H9 (cell line): Measurements from ENCODE around the gene SYNGAP1. TPM values are rescaled to one million over a fixed set of nuclear protein-coding genes. Genes with fewer than 3 reads are reported as not detected.

Experiments used
- DNase-seq: peaks from one replicate; pipeline ENCODE4 v3.0.0-alpha.2; 2017
- H2AFZ ChIP-seq: one replicate; pipeline ENCODE4 v1.6.1; 2013; ENCODE audit warnings: mild to moderate bottlenecking, low read length, control low read depth, moderate library complexity
- H2AK5ac ChIP-seq: 2 replicates; pipeline ENCODE4 v1.6.1; 2013; ENCODE audit warnings: low read length, control low read depth, mixed read lengths; ENCODE audit not compliant: insufficient read length
- H2BK120ac ChIP-seq: one replicate; pipeline ENCODE4 v1.6.1; 2013; ENCODE audit warnings: low read depth, mild to moderate bottlenecking, low read length, control low read depth, inconsistent platforms; ENCODE audit not compliant: poor library complexity, severe bottlenecking
- H2BK12ac ChIP-seq: 2 replicates; pipeline ENCODE4 v1.6.1; 2013; ENCODE audit warnings: low read length, control low read depth, mixed read lengths, low read depth; ENCODE audit not compliant: insufficient read length
- H2BK15ac ChIP-seq: 2 replicates; pipeline ENCODE4 v1.6.1; 2013; ENCODE audit warnings: low read depth, low read length, control low read depth
- H2BK20ac ChIP-seq: one replicate; pipeline ENCODE4 v1.6.1; 2013; ENCODE audit warnings: low read depth, mild to moderate bottlenecking, low read length, control low read depth, inconsistent platforms; ENCODE audit not compliant: poor library complexity, severe bottlenecking
- H2BK5ac ChIP-seq: 2 replicates; pipeline ENCODE4 v1.6.1; 2013; ENCODE audit warnings: low read length, control low read depth, mixed read lengths; ENCODE audit not compliant: insufficient read length
- H3K14ac ChIP-seq: 2 replicates; pipeline ENCODE4 v1.6.1; 2013; ENCODE audit warnings: low read length, control low read depth; ENCODE audit not compliant: insufficient read depth
- H3K18ac ChIP-seq: 2 replicates; pipeline ENCODE4 v1.6.1; 2013; ENCODE audit warnings: low read depth, mild to moderate bottlenecking, mixed read lengths, low read length, control low read depth; ENCODE audit not compliant: insufficient read length
- H3K23ac ChIP-seq: 2 replicates; pipeline ENCODE4 v1.6.1; 2013; ENCODE audit warnings: low read length, control low read depth, mixed read lengths, low read depth; ENCODE audit not compliant: insufficient read length
- H3K23me2 ChIP-seq: 2 replicates; pipeline ENCODE4 v1.6.1; 2013; ENCODE audit warnings: low read depth, mild to moderate bottlenecking, mixed read lengths, low read length, control low read depth; ENCODE audit not compliant: insufficient read length, poor library complexity, severe bottlenecking
- H3K27ac ChIP-seq: 2 replicates; pipeline ENCODE4 v1.5.1; 2013; ENCODE audit warnings: low read length, control low read depth, mixed read lengths, low read depth; ENCODE audit not compliant: insufficient read length
- H3K27me3 ChIP-seq: 2 replicates; pipeline ENCODE4 v1.6.1; 2013; ENCODE audit warnings: low read length, control low read depth, inconsistent platforms; ENCODE audit not compliant: insufficient read depth
- H3K4ac ChIP-seq: 2 replicates; pipeline ENCODE4 v1.6.1; 2013; ENCODE audit warnings: low read depth, mild to moderate bottlenecking, control low read depth, inconsistent platforms, low read length, moderate library complexity
- H3K4me1 ChIP-seq: 2 replicates; pipeline ENCODE4 v1.6.1; 2013; ENCODE audit warnings: low read length, control low read depth, inconsistent platforms; ENCODE audit not compliant: insufficient read depth
- H3K4me2 ChIP-seq: 2 replicates; pipeline ENCODE4 v1.6.1; 2013; ENCODE audit warnings: low read length, control low read depth, mixed read lengths; ENCODE audit not compliant: insufficient read length, insufficient read depth
- H3K56ac ChIP-seq: 2 replicates; pipeline ENCODE4 v1.6.1; 2013; ENCODE audit warnings: low read depth, mild to moderate bottlenecking, mixed read lengths, low read length, control low read depth; ENCODE audit not compliant: insufficient read length
- H3K79me1 ChIP-seq: 2 replicates; pipeline ENCODE4 v1.6.1; 2013; ENCODE audit warnings: low read depth, mild to moderate bottlenecking, moderate library complexity, low read length, control low read depth, inconsistent platforms; ENCODE audit not compliant: insufficient read depth, poor library complexity, severe bottlenecking
- H3K79me2 ChIP-seq: 2 replicates; pipeline ENCODE4 v1.6.1; 2013; ENCODE audit warnings: low read length, control low read depth, inconsistent platforms; ENCODE audit not compliant: insufficient read depth
- H3K9ac ChIP-seq: 2 replicates; pipeline ENCODE4 v1.6.1; 2013; ENCODE audit warnings: low read length, control low read depth, mixed read lengths; ENCODE audit not compliant: insufficient read length; ENCODE audit errors: extremely low read depth
- H3K9me3 ChIP-seq: one replicate; pipeline ENCODE4 v1.6.1; 2013; ENCODE audit warnings: low read depth, low read length, inconsistent platforms; ENCODE audit not compliant: control insufficient read depth
- H3T11ph ChIP-seq: one replicate; pipeline ENCODE4 v1.6.1; 2013; ENCODE audit warnings: mild to moderate bottlenecking, low read length, control low read depth, inconsistent platforms
- H4K20me1 ChIP-seq: one replicate; pipeline ENCODE4 v1.6.1; 2013; ENCODE audit not compliant: control insufficient read depth, insufficient read length, insufficient read depth
- H4K5ac ChIP-seq: 2 replicates; pipeline ENCODE4 v1.6.1; 2013; ENCODE audit warnings: low read depth, mild to moderate bottlenecking, mixed read lengths, low read length, control low read depth; ENCODE audit not compliant: insufficient read length
- H4K8ac ChIP-seq: replicated peaks from 2 replicates; pipeline ENCODE4 v1.6.1; 2013; ENCODE audit warnings: low read length, control low read depth, mixed read lengths, low read depth; ENCODE audit not compliant: insufficient read length
- H4K91ac ChIP-seq: 2 replicates; pipeline ENCODE4 v1.6.1; 2013; ENCODE audit warnings: low read depth, mild to moderate bottlenecking, moderate library complexity, mixed read lengths, low read length, control low read depth; ENCODE audit not compliant: insufficient read length
- H3K27ac Mint-ChIP-seq, 3 experiments: 2 replicates in 2 of 3; 3 replicates in 1 of 3; pipeline ENCODE4 v1.8.0; 2020 to 2021; ENCODE audit warnings: mixed read lengths in 3 of 3, mild to moderate bottlenecking in 1 of 3, moderate library complexity in 1 of 3
- H3K27me3 Mint-ChIP-seq: 2 replicates; pipeline ENCODE4 v1.8.0; 2021; ENCODE audit warnings: low read depth, mild to moderate bottlenecking, moderate library complexity, mixed read lengths
- H3K36me3 Mint-ChIP-seq, 3 experiments: 2 replicates in 2 of 3; 3 replicates in 1 of 3; pipeline ENCODE4 v1.8.0; 2020 to 2021; ENCODE audit warnings: low read depth in 3 of 3, mixed read lengths in 3 of 3; ENCODE audit not compliant: insufficient read depth in 1 of 3
- H3K4me1 Mint-ChIP-seq, 2 experiments: 2 replicates each; pipeline ENCODE4 v1.8.0; 2020; ENCODE audit warnings: mixed read lengths in 2 of 2
- H3K4me3 Mint-ChIP-seq, 2 experiments: 2 replicates in 1 of 2; 3 replicates in 1 of 2; pipeline ENCODE4 v1.8.0; 2020 to 2021; ENCODE audit warnings: mild to moderate bottlenecking in 2 of 2, mixed read lengths in 2 of 2, moderate library complexity in 1 of 2
- H3K9me3 Mint-ChIP-seq, 2 experiments: 2 replicates in 1 of 2; 3 replicates in 1 of 2; pipeline ENCODE4 v1.8.0; 2020; ENCODE audit warnings: mild to moderate bottlenecking in 2 of 2, mixed read lengths in 2 of 2, moderate library complexity in 1 of 2
- microRNA-seq: library from miRNA; unstranded; fragments of <30 nt; microRNA quantifications from one replicate; pipeline ENCODE4, GENCODE V29; 2020; ENCODE audit warnings: borderline microRNAs expressed
- total RNA-seq: library from RNA; stranded (reverse); gene quantifications from 2 replicates; pipeline ENCODE4 v1.2.1, GENCODE V29; 2021
- TF ChIP-seq, protein P1 (sequence below): fragments of 200-600 bp; sonication (generic); conservative IDR thresholded peaks from 3 replicates; pipeline ENCODE4 v1.8.0; 2021; ENCODE audit warnings: antibody characterized with exemption, mild to moderate bottlenecking

SYNGAP1 gene
- total RNA-seq, 1 experiment from 2014 or later, result 121 TPM

- Mint-ChIP-seq H3K4me3 (no peak overlapping the region), H3K27ac (no peak overlapping the region), H3K9me3 (peaks cover 19 to 22% of the 10 kb centered on the region in 2 experiments), H3K4me1 (peaks cover 14 to 15% of the 10 kb centered on the region in 2 experiments), H3K36me3 (no peaks in the 10 kb centered on the region; a peak in 2 of 7 replicates), H3K27me3 (peaks cover 7% of the 10 kb centered on the region)
- Histone ChIP-seq H3K9ac (no peak overlapping the region), H3T11ph (no peak overlapping the region), H3K4me2 (no peak overlapping the region), H2BK5ac (no peak overlapping the region), H3K56ac (no peak overlapping the region), H4K8ac (no peak overlapping the region), H3K4ac (no peak overlapping the region), H2AFZ (no peak overlapping the region), H2BK120ac (no peak overlapping the region), H2BK15ac (no peak overlapping the region), H2BK20ac (no peak overlapping the region), H3K79me2 (no peaks in the 10 kb centered on the region), H4K5ac (no peak overlapping the region), H3K23me2 (no peaks in the 10 kb centered on the region), H3K4me1 (no peaks in the 10 kb centered on the region), H3K9me3 (no peaks in the 10 kb centered on the region), H3K14ac (no peak overlapping the region), H2AK5ac (no peak overlapping the region), H3K18ac (no peak overlapping the region), H4K20me1 (no peaks in the 10 kb centered on the region), H3K27ac (no peak overlapping the region), H3K79me1 (no peaks in the 10 kb centered on the region), H3K27me3 (no peaks in the 10 kb centered on the region), H2BK12ac (no peak overlapping the region), H3K23ac (no peak overlapping the region), H4K91ac (no peak overlapping the region)
- no peak for DNase-seq
- TF ChIP-seq, protein P1, sequence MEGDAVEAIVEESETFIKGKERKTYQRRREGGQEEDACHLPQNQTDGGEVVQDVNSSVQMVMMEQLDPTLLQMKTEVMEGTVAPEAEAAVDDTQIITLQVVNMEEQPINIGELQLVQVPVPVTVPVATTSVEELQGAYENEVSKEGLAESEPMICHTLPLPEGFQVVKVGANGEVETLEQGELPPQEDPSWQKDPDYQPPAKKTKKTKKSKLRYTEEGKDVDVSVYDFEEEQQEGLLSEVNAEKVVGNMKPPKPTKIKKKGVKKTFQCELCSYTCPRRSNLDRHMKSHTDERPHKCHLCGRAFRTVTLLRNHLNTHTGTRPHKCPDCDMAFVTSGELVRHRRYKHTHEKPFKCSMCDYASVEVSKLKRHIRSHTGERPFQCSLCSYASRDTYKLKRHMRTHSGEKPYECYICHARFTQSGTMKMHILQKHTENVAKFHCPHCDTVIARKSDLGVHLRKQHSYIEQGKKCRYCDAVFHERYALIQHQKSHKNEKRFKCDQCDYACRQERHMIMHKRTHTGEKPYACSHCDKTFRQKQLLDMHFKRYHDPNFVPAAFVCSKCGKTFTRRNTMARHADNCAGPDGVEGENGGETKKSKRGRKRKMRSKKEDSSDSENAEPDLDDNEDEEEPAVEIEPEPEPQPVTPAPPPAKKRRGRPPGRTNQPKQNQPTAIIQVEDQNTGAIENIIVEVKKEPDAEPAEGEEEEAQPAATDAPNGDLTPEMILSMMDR, result no peak
These were observed 84.6 kb downstream of the SYNGAP1 start for GRCh38 chr6:33504486-33504885.

Small RNA genes within 50 kb of the gene (microRNA-seq; reads per million reads assigned to microRNA genes)
- gene MIR5004, result not detected

Other genes starting within 250 kb of the SYNGAP1 start
- gene COL11A2, start 227.6 kb upstream of the SYNGAP1 start, total RNA-seq, result 2.0 and 2.3 TPM in 2 replicates
- 14.8 and 16.8 TPM in 2 replicates for gene RXRB, start 219.4 kb upstream of the SYNGAP1 start, total RNA-seq
- gene SLC39A7, start 219.2 kb upstream of the SYNGAP1 start, total RNA-seq, result 105 and 107 TPM in 2 replicates
- gene HSD17B8, start 215.4 kb upstream of the SYNGAP1 start, total RNA-seq, result 5.5 and 7.1 TPM in 2 replicates
- 29.8 and 31.0 TPM in 2 replicates for gene RING1, start 211.6 kb upstream of the SYNGAP1 start, total RNA-seq
- 46.9 and 47.1 TPM in 2 replicates for gene VPS52, start 148.2 kb upstream of the SYNGAP1 start, total RNA-seq
- gene RPS18, start 148.0 kb upstream of the SYNGAP1 start, total RNA-seq, result 3,216 and 3,296 TPM in 2 replicates
- gene B3GALT4, start 142.9 kb upstream of the SYNGAP1 start, total RNA-seq, result 3.2 and 3.4 TPM in 2 replicates
- gene WDR46, start 130.8 kb upstream of the SYNGAP1 start, total RNA-seq, result 99.2 and 110 TPM in 2 replicates
- 85.8 and 90.7 TPM in 2 replicates for gene PFDN6, start 130.5 kb upstream of the SYNGAP1 start, total RNA-seq
- 70.5 and 74.3 TPM in 2 replicates for gene RGL2, start 121.1 kb upstream of the SYNGAP1 start, total RNA-seq
- gene TAPBP, start 106.0 kb upstream of the SYNGAP1 start, total RNA-seq, result 28.2 and 29.5 TPM in 2 replicates
- gene ZBTB22, start 102.3 kb upstream of the SYNGAP1 start, total RNA-seq, result 8.1 TPM in 2 replicates
- gene DAXX, start 97.1 kb upstream of the SYNGAP1 start, total RNA-seq, result 80.2 and 80.4 TPM in 2 replicates
- 73.1 and 73.8 TPM in 2 replicates for gene KIFC1, start 28.2 kb upstream of the SYNGAP1 start, total RNA-seq
- 49.8 and 56.8 TPM in 2 replicates for gene PHF1, start 9.1 kb upstream of the SYNGAP1 start, total RNA-seq
- 257 and 264 TPM in 2 replicates for gene CUTA, start 2.0 kb upstream of the SYNGAP1 start, total RNA-seq
- gene ZBTB9, start 34.5 kb downstream of the SYNGAP1 start, total RNA-seq, result 48.1 and 53.1 TPM in 2 replicates
- gene BAK1, start 160.2 kb downstream of the SYNGAP1 start, total RNA-seq, result 40.0 and 41.4 TPM in 2 replicates
- gene ITPR3, start 201.3 kb downstream of the SYNGAP1 start, total RNA-seq, result 39.1 and 40.3 TPM in 2 replicates